HTR-8/SVneo (cell line): ENCODE measurements around the gene NBR1.
"Not testable (repeated sequence)": the region's sequence is repeated elsewhere in the genome, so short reads cannot be mapped to it uniquely, and the experiment has no call there.

Experiments used
- DNase-seq: peaks from one replicate; pipeline ENCODE4 v3.0.0; 2011; ENCODE audit warnings: low spot score, mixed read lengths; ENCODE audit not compliant: insufficient read length
- FAIRE-seq: peaks from 2 replicates; lab custom pipeline; 2011; peaks lifted over from hg19 to GRCh38; lab: Jason Lieb, UNC

Gene NBR1

GRCh38 chr17:43233877-43234276 lies 62.9 kb downstream of the NBR1 start, which contains the start of gene RNU2-1:
Gene RNU2-1 (minus strand): TSS chr17:43233977.
- DNase-seq, FAIRE-seq: not testable (repeated sequence)

- FAIRE-seq = not testable (repeated sequence)
These were observed 68.6 kb downstream of the NBR1 start for GRCh38 chr17:43239597-43239996.

GRCh38 chr17:43240596-43241352 lies 69.8 kb downstream of the NBR1 start:
- FAIRE-seq, DNase-seq: not testable (repeated sequence)

More at GRCh38 chr17:43239597-43239996, 68.6 kb downstream of the NBR1 start:
- not testable (repeated sequence) for DNase-seq

GRCh38 chr17:43246456-43246855 lies 75.4 kb downstream of the NBR1 start:
- not testable (repeated sequence) for FAIRE-seq, DNase-seq
